Effector memory CD8-positive, alpha-beta T cell (primary cell): ENCODE data around the gene GABBR2.

Experiments used
- ATAC-seq: fragments of 150-1000 bp; cut with Tn5 transposase; replicated peaks from 2 replicates; pipeline ENCODE4 v1.10.0; 2021; ENCODE audit warnings: mild to moderate bottlenecking, moderate library complexity
- DNase-seq, 3 experiments: peaks; one replicate each; pipeline ENCODE4 v3.0.0; 2021
- H3K27ac Mint-ChIP-seq, 2 donors: one replicate each; pipeline ENCODE4 v1.8.0; 2022; ENCODE audit warnings: mild to moderate bottlenecking in 2 of 2, mixed read lengths in 2 of 2, moderate library complexity in 2 of 2
- H3K27me3 Mint-ChIP-seq, 2 donors: one replicate each; pipeline ENCODE4 v1.8.0; 2022; ENCODE audit warnings: mixed read lengths in 2 of 2
- H3K36me3 Mint-ChIP-seq: one replicate; pipeline ENCODE4 v1.8.0; 2022; ENCODE audit warnings: mild to moderate bottlenecking, moderate library complexity, mixed read lengths; ENCODE audit not compliant: insufficient read depth
- H3K4me1 Mint-ChIP-seq, 2 donors: one replicate each; pipeline ENCODE4 v1.8.0; 2022; ENCODE audit warnings: low read depth in 2 of 2, mixed read lengths in 2 of 2
- H3K4me3 Mint-ChIP-seq, 2 donors: one replicate each; pipeline ENCODE4 v1.8.0; 2022; ENCODE audit warnings: mild to moderate bottlenecking in 2 of 2, mixed read lengths in 2 of 2, moderate library complexity in 2 of 2
- H3K9me3 Mint-ChIP-seq, 2 donors: one replicate each; pipeline ENCODE4 v1.8.0; 2022; ENCODE audit warnings: mixed read lengths in 2 of 2

Gene GABBR2

GRCh38 chr9:98365227-98365669, 343.5 kb downstream of the GABBR2 start:
- no peaks in the 10 kb centered on the region for H3K4me1 Mint-ChIP-seq
- H3K4me3 Mint-ChIP-seq = no peak overlapping the region
- no peak for DNase-seq
- no peak for ATAC-seq
- H3K27ac Mint-ChIP-seq = no peak overlapping the region
- H3K36me3 Mint-ChIP-seq = no peaks in the 10 kb centered on the region
- peaks cover 5 to 9% of the 10 kb centered on the region in 2 donors for H3K9me3 Mint-ChIP-seq
- peaks cover 45 to 67% of the 10 kb centered on the region in 2 donors for H3K27me3 Mint-ChIP-seq

GRCh38 chr9:98364086-98364485, 344.6 kb downstream of the GABBR2 start:
- H3K27me3 Mint-ChIP-seq = peaks cover 37 to 66% of the 10 kb centered on the region in 2 donors
- H3K4me3 Mint-ChIP-seq = no peak overlapping the region
- H3K9me3 Mint-ChIP-seq = peaks cover 5 to 9% of the 10 kb centered on the region in 2 donors
- no peaks in the 10 kb centered on the region for H3K36me3 Mint-ChIP-seq
- H3K4me1 Mint-ChIP-seq = peaks cover 0 to 1% of the 10 kb centered on the region in 2 donors
- no peak overlapping the region for H3K27ac Mint-ChIP-seq
- DNase-seq = no peak
- no peak for ATAC-seq

- Mint-ChIP-seq H3K4me3 (no peak overlapping the region), H3K4me1 (peaks cover 0 to 1% of the 10 kb centered on the region in 2 donors), H3K27ac (no peak overlapping the region), H3K36me3 (no peaks in the 10 kb centered on the region), H3K27me3 (peaks cover 35 to 63% of the 10 kb centered on the region in 2 donors), H3K9me3 (peaks cover 5 to 9% of the 10 kb centered on the region in 2 donors)
- ATAC-seq = no peak
- no peak for DNase-seq
Observed at GRCh38 chr9:98363644-98364043, 345.1 kb downstream of the GABBR2 start.

GRCh38 chr9:98362624-98363252, 346.0 kb downstream of the GABBR2 start:
- Mint-ChIP-seq H3K4me1 (peaks cover 0 to 1% of the 10 kb centered on the region in 2 donors), H3K27ac (no peak overlapping the region), H3K4me3 (no peak overlapping the region), H3K27me3 (peaks cover 26 to 63% of the 10 kb centered on the region in 2 donors), H3K9me3 (peaks cover 5 to 9% of the 10 kb centered on the region in 2 donors), H3K36me3 (no peaks in the 10 kb centered on the region)
- DNase-seq (no peak), ATAC-seq (no peak)

GRCh38 chr9:98361645-98362044, 347.1 kb downstream of the GABBR2 start:
- no peak overlapping the region for H3K27ac Mint-ChIP-seq
- H3K4me3 Mint-ChIP-seq = no peak overlapping the region
- peaks cover 16 to 69% of the 10 kb centered on the region in 2 donors for H3K27me3 Mint-ChIP-seq
- no peak for DNase-seq
- peaks cover 0 to 1% of the 10 kb centered on the region in 2 donors for H3K4me1 Mint-ChIP-seq
- no peaks in the 10 kb centered on the region for H3K36me3 Mint-ChIP-seq
- H3K9me3 Mint-ChIP-seq = peaks cover 5 to 9% of the 10 kb centered on the region in 2 donors
- ATAC-seq = no peak

- no peak for ATAC-seq
- Mint-ChIP-seq H3K9me3 (peaks cover 3 to 6% of the 10 kb centered on the region in 2 donors), H3K4me3 (no peak overlapping the region), H3K4me1 (peaks cover 0 to 1% of the 10 kb centered on the region in 2 donors), H3K27me3 (peaks cover 14 to 80% of the 10 kb centered on the region in 2 donors), H3K36me3 (no peaks in the 10 kb centered on the region), H3K27ac (no peak overlapping the region)
- no peak for DNase-seq
Observed at GRCh38 chr9:98360176-98360708, 348.5 kb downstream of the GABBR2 start.

- no peak overlapping the region for H3K4me3 Mint-ChIP-seq
- no peak overlapping the region for H3K27ac Mint-ChIP-seq
- no peaks in the 10 kb centered on the region for H3K36me3 Mint-ChIP-seq
- H3K9me3 Mint-ChIP-seq = no peaks in the 10 kb centered on the region
- no peak for DNase-seq
- ATAC-seq = no peak
- peaks cover 18 to 87% of the 10 kb centered on the region in 2 donors for H3K27me3 Mint-ChIP-seq
- H3K4me1 Mint-ChIP-seq = peaks cover 0 to 1% of the 10 kb centered on the region in 2 donors
Observed at GRCh38 chr9:98359569-98359968, 349.2 kb downstream of the GABBR2 start.

GRCh38 chr9:98357921-98358535, 350.7 kb downstream of the GABBR2 start:
- Mint-ChIP-seq H3K36me3 (no peaks in the 10 kb centered on the region), H3K27me3 (peaks cover 30 to 87% of the 10 kb centered on the region in 2 donors), H3K4me1 (peaks cover 0 to 1% of the 10 kb centered on the region in 2 donors), H3K4me3 (no peak overlapping the region), H3K27ac (no peak overlapping the region), H3K9me3 (no peaks in the 10 kb centered on the region)
- ATAC-seq (no peak), DNase-seq (no peak)

GRCh38 chr9:98356953-98357690, 351.6 kb downstream of the GABBR2 start:
- ATAC-seq (no peak), DNase-seq (no peak)
- Mint-ChIP-seq H3K27me3 (peaks cover 35 to 87% of the 10 kb centered on the region in 2 donors), H3K27ac (no peak overlapping the region), H3K36me3 (no peaks in the 10 kb centered on the region), H3K4me3 (no peak overlapping the region), H3K4me1 (peaks cover 0 to 1% of the 10 kb centered on the region in 2 donors), H3K9me3 (peaks cover 0 to 4% of the 10 kb centered on the region in 2 donors)

- Mint-ChIP-seq H3K27ac (no peak overlapping the region), H3K36me3 (no peaks in the 10 kb centered on the region)
Observed at GRCh38 chr9:98356326-98356725, 352.4 kb downstream of the GABBR2 start.

GRCh38 chr9:98351370-98351769, 357.4 kb downstream of the GABBR2 start:
- Mint-ChIP-seq H3K4me1 (no peaks in the 10 kb centered on the region), H3K27me3 (peaks cover 64 to 66% of the 10 kb centered on the region in 2 donors), H3K27ac (no peak overlapping the region), H3K4me3 (no peak overlapping the region), H3K36me3 (no peaks in the 10 kb centered on the region), H3K9me3 (peaks cover 0 to 16% of the 10 kb centered on the region in 2 donors)
- no peak for ATAC-seq
- no peak for DNase-seq

More at GRCh38 chr9:98356326-98356725, 352.4 kb downstream of the GABBR2 start:
- ATAC-seq = no peak
- H3K27me3 Mint-ChIP-seq = peaks cover 36 to 87% of the 10 kb centered on the region in 2 donors
- no peak for DNase-seq
- H3K4me3 Mint-ChIP-seq = no peak overlapping the region
- peaks cover 0 to 1% of the 10 kb centered on the region in 2 donors for H3K4me1 Mint-ChIP-seq
- peaks cover 0 to 12% of the 10 kb centered on the region in 2 donors for H3K9me3 Mint-ChIP-seq

- no peak for DNase-seq
- peaks cover 49 to 72% of the 10 kb centered on the region in 2 donors for H3K27me3 Mint-ChIP-seq
Observed at GRCh38 chr9:98347642-98348041, 361.1 kb downstream of the GABBR2 start.

GRCh38 chr9:98345011-98345410, 363.7 kb downstream of the GABBR2 start:
- H3K4me3 Mint-ChIP-seq = no peak overlapping the region
- no peaks in the 10 kb centered on the region for H3K9me3 Mint-ChIP-seq
- DNase-seq = no peak
- H3K27me3 Mint-ChIP-seq = peaks cover 45 to 56% of the 10 kb centered on the region in 2 donors
- ATAC-seq = no peak
- H3K36me3 Mint-ChIP-seq = no peaks in the 10 kb centered on the region
- H3K27ac Mint-ChIP-seq = no peak overlapping the region
- H3K4me1 Mint-ChIP-seq = no peaks in the 10 kb centered on the region

More at GRCh38 chr9:98347642-98348041, 361.1 kb downstream of the GABBR2 start:
- Mint-ChIP-seq H3K27ac (no peak overlapping the region), H3K4me1 (no peaks in the 10 kb centered on the region), H3K9me3 (peaks cover 0 to 16% of the 10 kb centered on the region in 2 donors), H3K4me3 (no peak overlapping the region), H3K36me3 (no peaks in the 10 kb centered on the region)
- ATAC-seq = no peak
